GM19328 (cell line): ENCODE results near the gene BICD1.

Experiments used
- ATAC-seq: cut with Tn5 transposase; IDR thresholded peaks from one replicate; pipeline ENCODE4 v1.9.1; 2021; ENCODE audit warnings: mild to moderate bottlenecking, moderate library complexity; ENCODE audit not compliant: unreplicated experiment

Gene BICD1

GRCh38 chr12:32100888-32101287 is 5.8 kb upstream of the BICD1 start:
- ATAC-seq, result no peak

- no peak for ATAC-seq
Observed at GRCh38 chr12:32102234-32102633, 4.4 kb upstream of the BICD1 start.

- ATAC-seq, result no peak
Observed at GRCh38 chr12:32104572-32105355, 1.9 kb upstream of the BICD1 start.

DNA sequence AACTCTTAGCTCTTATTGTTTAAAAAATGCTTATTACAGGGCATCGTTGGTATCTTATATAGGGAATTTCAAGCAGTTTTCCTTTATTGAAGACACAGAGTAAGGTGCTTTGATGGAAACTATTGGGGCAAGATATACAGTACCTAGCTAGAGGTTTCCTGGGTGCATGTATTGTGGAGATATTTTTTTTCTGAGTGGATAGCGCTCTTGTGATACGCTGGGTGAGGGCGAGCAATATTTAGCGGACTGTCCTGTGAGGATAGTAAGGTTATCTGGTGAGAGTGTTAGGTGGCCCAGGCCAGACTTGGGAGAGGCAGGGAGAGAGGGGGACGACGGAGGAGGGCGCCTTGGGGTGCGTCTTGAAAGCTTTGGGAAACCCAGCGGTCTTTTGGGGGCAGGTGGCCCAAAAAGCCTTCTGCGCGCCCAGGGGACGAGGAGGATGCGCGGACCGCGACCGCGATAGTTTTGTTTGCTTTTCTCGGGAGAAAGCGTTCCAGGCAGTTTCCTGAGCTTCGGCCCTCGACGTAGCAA is 596 bp upstream of the BICD1 start:
- no peak for ATAC-seq

- no peak for ATAC-seq
Observed at GRCh38 chr12:32107359-32108267, 966 bp downstream of the BICD1 start.

DNA sequence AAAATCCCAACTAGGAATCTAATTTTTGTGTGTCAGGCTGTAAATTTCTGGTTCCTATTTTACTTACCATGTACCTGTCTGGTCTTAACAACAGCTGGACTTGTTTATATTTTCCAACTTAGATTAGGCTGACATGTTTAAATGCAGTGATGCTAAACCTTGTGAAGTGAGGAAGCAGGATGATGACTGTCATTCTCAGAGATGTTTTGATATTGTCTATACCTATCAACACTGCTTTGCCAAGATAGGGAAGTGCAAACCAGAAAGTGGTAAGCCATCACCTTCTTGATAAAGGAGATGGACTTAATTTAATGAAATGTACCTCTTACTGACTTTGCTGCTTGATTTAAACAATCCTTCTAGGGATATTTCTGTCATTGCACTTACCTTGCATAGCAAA is 2.1 kb downstream of the BICD1 start:
- ATAC-seq, result no peak

GRCh38 chr12:32110417-32110816 is 3.8 kb downstream of the BICD1 start:
- no peak for ATAC-seq

GRCh38 chr12:32110942-32111341 is 4.3 kb downstream of the BICD1 start:
- ATAC-seq, result no peak

DNA sequence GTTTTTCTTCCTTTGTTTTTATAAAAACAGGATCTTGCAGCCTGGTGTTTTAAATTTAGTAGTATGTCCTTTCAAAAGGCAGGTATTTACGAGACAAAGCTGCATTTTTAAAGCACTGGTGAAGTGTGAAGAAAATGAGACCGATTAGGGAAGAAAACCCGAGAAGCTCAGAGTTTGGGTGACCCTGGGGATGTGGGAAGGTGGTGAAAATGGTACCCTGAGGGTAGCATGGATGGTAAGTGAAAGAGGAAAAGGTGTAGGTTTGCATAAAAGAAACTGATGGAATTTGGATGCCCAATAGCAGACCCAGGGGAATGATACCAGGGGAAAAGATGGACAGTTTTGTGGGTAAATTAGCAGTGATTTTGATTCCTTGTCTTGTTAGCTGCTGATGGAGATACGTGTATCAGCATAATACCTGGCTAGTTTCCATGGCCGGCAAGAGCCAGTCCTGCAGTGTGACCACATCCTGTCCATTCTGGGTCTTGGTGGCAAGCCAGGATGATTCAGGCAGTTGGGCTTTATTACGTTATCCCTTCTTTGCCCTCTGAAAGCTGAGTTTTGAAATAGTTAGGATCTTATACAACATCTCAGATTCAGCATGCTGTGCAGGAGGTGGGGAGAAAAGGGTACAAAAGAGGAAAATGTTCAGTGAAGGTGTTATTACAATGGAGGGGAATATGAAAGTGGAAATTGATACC is 8.9 kb downstream of the BICD1 start:
- ATAC-seq, result no peak

DNA sequence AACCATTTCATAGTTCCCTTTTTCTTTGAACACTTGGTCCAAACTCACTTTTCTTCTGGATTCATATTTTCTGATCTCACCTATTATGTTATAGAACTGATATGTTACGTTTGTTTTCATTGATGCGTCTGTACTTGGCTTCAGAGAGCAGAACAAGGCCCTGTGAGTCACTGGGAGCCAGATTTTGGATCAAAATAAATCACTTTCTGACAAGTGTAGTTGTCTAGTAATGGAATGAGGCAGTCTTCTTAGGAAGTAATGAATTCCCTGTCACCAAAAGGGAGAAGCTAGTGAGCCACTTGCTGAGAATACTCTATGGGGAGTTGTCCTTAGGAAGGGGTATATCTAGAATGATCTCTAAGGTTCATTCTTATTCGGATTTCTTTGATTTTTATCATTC is 10.2 kb downstream of the BICD1 start:
- ATAC-seq, result no peak

DNA sequence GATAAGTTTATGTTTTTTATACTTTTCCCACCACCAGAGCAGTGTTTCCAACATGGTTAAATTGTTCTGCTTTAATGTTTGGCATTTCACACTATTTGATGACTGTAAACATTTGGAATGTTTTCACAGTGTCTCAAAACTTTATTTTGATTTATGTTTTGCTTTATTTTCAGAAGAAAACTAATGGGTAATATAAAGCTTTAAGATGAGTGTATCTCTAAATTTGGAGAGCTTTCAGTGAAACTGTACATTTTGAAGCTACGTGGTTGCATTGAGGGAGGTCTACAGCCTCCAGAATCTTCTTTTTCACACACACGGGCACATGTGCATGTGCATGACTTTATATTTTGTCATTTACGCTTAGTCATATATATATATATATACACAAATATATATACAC is 10.7 kb downstream of the BICD1 start:
- no peak for ATAC-seq

- no peak for ATAC-seq
Observed at GRCh38 chr12:32118806-32119205, 12.2 kb downstream of the BICD1 start.

GRCh38 chr12:32120419-32120818 is 13.8 kb downstream of the BICD1 start:
- ATAC-seq, result no peak

GRCh38 chr12:32124637-32125036 is 18.0 kb downstream of the BICD1 start:
- ATAC-seq, result no peak

GRCh38 chr12:32125455-32126084 is 18.9 kb downstream of the BICD1 start:
- ATAC-seq, result no peak

- no peak for ATAC-seq
Observed at GRCh38 chr12:32126720-32127119, 20.1 kb downstream of the BICD1 start.

DNA sequence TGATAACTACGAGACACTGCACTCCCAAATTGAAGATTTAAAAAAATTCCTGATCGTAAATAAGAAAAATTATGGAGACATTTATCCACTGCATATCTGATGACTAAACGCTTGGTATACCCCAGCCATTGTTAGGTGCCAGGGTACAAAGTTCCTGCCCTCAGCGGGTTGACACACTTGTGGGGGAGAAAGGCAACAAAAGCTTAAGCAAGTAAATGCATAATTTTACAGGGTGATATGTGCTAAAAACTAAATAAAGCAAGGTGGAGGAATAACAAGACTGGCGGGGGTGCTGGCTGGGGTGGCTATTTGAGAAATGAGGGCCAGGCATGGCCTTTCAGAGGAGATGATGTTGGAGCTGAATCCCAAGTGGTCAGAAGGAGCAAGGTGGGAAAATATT is 25.0 kb downstream of the BICD1 start:
- no peak for ATAC-seq

DNA sequence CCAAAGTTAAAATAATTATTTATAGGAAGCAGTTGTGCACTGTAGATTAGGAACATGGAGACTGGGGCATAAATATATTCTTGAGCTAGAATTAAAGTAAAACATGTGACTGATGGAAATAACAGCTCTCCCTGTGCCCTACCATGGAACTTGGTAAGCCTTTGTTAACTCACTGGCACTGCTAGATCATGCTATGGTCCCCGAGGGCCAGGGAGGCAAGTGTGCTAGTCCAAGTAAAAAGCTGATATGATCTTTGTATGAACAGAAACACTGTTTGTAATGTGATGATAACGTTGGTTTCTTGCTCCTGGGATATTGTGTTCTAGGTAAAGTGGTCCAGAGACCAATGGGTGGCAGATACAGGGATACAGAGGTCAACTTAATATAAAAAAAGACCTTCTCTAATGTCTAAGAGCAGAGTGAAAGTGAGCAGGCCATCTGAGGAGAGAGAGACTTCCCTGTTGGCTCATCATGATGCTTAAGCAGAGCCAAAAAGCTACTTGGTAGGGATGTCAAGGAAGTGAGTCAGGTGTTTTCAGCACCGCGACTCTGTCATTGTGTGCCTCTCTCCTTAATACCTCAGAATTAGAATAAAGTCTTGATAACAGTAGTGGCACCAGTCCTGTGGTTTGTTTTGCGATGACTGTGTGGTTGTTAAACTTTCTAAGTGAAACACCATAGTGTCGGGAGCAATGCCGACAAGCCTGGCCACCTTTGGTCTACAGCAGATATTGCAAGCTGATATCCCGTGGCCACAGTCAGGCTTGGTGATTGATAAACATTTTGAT is 27.6 kb downstream of the BICD1 start:
- ATAC-seq, result peak; percentile 46

DNA sequence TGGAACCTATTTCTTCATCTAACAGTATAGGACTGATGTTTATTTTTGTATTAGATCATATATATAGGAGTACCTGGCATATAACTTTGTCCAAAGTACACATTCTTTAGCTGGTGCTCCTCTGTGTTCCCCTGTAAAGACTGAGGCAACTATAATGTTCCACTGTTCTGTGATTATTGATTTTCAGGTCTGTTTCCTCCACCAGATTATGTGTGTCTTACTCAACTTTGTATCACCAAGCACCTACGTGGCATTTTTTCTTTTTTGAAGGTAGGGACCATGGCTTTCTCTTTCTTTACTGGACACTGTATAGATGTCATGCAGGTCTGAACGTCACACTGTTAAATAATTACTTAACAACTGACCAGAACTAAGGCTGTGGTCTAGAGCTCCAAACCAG is 29.3 kb downstream of the BICD1 start:
- no peak for ATAC-seq

GRCh38 chr12:32136404-32136803 is 29.8 kb downstream of the BICD1 start:
- ATAC-seq, result no peak
